ENCODE measurements around the gene CEP128. TPM values are rescaled to one million over a fixed set of nuclear protein-coding genes. Genes with fewer than 3 reads are reported as not detected.

The CEP128 gene
- total RNA-seq, 4 donors from 2014 or later = 7.4 to 30.4 (median 11.7) TPM

DNA sequence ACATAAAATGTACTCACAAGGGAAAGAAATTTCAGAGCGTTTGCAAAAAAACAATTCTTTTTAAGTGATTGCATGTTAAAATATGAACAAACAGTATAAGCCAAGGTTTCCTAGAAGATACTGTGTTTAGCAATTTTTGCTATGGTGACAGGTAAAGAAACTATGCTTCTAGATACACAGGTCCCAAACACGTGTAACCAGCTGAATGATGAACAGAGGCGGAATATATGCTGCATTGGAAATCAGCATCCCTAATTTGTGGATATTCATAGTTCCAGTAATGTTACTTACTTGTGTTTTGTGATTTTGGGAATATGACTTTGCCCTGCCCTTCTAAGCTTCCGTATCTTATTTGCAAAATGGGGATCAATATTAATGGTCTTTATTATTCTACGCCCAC is 403.9 kb downstream of the CEP128 start:
- Histone ChIP-seq H3K36me3 (no peaks in the 10 kb centered on the region), H3K4me3 (no peak overlapping the region), H3K27me3 (no peaks in the 10 kb centered on the region), H3K4me1 (no peaks in the 10 kb centered on the region), H3K27ac (no peak overlapping the region), H3K9me3 (no peaks in the 10 kb centered on the region)
- TF ChIP-seq POLR2A (IDR thresholded peaks at IDR 0.05) = no peak
- TF ChIP-seq, protein P1, sequence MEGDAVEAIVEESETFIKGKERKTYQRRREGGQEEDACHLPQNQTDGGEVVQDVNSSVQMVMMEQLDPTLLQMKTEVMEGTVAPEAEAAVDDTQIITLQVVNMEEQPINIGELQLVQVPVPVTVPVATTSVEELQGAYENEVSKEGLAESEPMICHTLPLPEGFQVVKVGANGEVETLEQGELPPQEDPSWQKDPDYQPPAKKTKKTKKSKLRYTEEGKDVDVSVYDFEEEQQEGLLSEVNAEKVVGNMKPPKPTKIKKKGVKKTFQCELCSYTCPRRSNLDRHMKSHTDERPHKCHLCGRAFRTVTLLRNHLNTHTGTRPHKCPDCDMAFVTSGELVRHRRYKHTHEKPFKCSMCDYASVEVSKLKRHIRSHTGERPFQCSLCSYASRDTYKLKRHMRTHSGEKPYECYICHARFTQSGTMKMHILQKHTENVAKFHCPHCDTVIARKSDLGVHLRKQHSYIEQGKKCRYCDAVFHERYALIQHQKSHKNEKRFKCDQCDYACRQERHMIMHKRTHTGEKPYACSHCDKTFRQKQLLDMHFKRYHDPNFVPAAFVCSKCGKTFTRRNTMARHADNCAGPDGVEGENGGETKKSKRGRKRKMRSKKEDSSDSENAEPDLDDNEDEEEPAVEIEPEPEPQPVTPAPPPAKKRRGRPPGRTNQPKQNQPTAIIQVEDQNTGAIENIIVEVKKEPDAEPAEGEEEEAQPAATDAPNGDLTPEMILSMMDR (IDR thresholded peaks at IDR 0.05) = no peak
- TF ChIP-seq EP300 (IDR thresholded peaks at IDR 0.05) = no peak
- no peak for TF ChIP-seq POLR2AphosphoS5 (IDR thresholded peaks at IDR 0.05)
- no peak for DNase-seq (ENCODE audit: low spot score in 2 of 2)
- 90% methylated on average over 5 of the region's 5 CpGs for WGBS

DNA sequence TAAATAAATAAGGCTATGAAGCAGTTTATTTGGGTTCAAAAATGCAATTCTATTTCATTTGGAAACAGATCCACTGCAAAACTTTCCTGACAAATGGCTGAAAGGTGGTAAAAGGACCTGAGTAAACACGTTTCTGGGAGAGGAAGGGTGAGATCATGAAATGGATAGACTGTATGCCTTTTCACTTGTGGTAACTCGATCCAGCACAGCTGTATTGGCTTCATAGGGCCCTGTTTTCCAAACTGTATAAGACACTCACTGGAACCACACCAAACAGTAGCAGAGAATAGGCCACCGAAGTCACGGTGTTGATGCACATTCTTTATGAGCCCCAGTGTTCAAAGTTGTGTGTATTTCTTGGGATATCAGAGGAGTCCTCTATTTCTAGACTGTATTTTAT is 405.1 kb downstream of the CEP128 start:
- no peak for DNase-seq (ENCODE audit: low spot score in 2 of 2)
- Histone ChIP-seq H3K9me3 (no peaks in the 10 kb centered on the region), H3K4me3 (no peak overlapping the region), H3K27me3 (no peaks in the 10 kb centered on the region), H3K4me1 (no peaks in the 10 kb centered on the region), H3K27ac (no peak overlapping the region), H3K36me3 (no peaks in the 10 kb centered on the region)
- WGBS = 44% methylated on average over 4 of the region's 4 CpGs
- TF ChIP-seq POLR2A (IDR thresholded peaks at IDR 0.05) (no peak), POLR2AphosphoS5 (IDR thresholded peaks at IDR 0.05) (no peak), EP300 (IDR thresholded peaks at IDR 0.05) (no peak)
- TF ChIP-seq, protein P1 (IDR thresholded peaks at IDR 0.05) = no peak

DNA sequence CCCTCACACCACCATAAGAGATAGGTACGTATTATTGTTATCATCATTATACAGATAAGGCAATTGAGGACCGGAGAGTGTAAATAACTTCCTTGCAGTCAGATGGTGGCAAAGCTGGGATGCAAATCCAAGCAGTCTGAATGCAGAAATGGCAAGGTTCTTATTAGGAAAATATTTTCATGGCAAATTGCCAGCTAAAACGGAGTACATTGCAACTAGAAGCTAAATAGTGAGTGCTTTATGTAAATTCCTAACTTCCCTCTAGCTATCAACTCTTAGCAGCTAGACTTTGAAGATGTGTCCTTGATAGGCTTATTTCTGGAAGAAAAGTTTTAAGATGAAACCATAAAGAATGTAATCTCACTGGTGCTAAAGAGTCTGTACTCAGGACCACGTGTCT is 406.4 kb downstream of the CEP128 start:
- Histone ChIP-seq H3K9me3 (no peaks in the 10 kb centered on the region), H3K27ac (no peak overlapping the region), H3K4me1 (no peaks in the 10 kb centered on the region), H3K4me3 (no peak overlapping the region), H3K36me3 (no peaks in the 10 kb centered on the region), H3K27me3 (no peaks in the 10 kb centered on the region)
- WGBS = 48% methylated on average over 4 of the region's 4 CpGs
- DNase-seq (ENCODE audit: low spot score in 2 of 2) = no peak
- no peak for TF ChIP-seq POLR2A (IDR thresholded peaks at IDR 0.05)
- TF ChIP-seq EP300 (IDR thresholded peaks at IDR 0.05) = no peak

DNA sequence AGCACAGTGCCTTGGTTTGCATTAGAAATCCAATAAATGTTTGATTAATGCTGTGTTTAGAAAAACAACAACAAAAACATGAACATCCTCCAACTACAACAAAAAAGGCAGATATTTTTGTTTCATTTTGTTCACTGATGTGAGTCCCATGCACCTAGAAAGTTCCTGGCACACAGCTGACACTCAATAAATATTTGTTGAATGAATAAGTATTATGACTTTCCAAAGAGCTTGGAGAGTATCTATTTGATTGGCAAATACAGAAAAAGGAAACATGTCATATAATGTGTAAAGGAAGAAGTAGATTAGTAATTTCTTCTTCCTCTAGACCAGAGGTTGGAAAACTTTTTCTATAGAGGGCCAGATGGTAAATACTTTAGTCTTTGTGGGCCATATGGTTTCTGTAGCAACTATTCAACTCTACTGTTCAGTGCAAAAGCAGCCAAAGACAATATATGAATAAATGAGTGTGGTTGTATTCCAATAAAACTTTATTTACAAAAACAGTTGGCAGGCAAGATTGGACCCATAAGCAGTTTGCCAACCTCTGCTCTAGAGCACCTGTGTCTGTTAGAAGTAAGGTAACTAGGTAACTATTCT is 417.9 kb downstream of the CEP128 start:
- H3K4me3 ChIP-seq = no peak overlapping the region
- no peak overlapping the region for H3K27ac ChIP-seq
- no peaks in the 10 kb centered on the region for H3K4me1 ChIP-seq
- H3K27me3 ChIP-seq = no peaks in the 10 kb centered on the region
- no peaks in the 10 kb centered on the region for H3K36me3 ChIP-seq
- no peak for DNase-seq (ENCODE audit: low spot score in 2 of 2)
- H3K9me3 ChIP-seq = no peaks in the 10 kb centered on the region
- TF ChIP-seq, protein P1 (IDR thresholded peaks at IDR 0.05) = no peak
- TF ChIP-seq POLR2A (IDR thresholded peaks at IDR 0.05) = no peak
- TF ChIP-seq EP300 (IDR thresholded peaks at IDR 0.05) = no peak
- TF ChIP-seq POLR2AphosphoS5 (IDR thresholded peaks at IDR 0.05) = no peak

DNA sequence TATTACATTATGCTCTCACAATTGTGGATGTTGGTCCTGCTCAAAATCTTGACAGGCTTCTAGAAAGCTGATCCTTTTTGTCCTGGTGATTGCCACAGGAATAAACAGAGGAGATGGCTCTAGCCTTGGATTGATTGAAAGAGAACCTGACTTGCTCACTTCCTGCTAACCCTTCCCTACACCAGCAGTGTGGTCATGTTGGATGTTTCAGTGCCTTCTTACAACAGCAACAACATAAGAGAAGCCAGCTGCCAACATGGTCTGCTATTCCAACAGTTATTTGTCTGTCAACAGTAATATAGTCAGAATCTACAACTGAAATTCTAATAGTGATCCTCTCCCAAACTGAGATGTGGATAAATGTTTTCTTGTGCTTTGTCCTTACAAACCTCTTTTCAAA is 418.6 kb downstream of the CEP128 start:
- Histone ChIP-seq H3K4me3 (no peak overlapping the region), H3K36me3 (no peaks in the 10 kb centered on the region), H3K9me3 (no peaks in the 10 kb centered on the region), H3K4me1 (no peaks in the 10 kb centered on the region), H3K27ac (peak overlapping the region; percentile 20), H3K27me3 (no peaks in the 10 kb centered on the region)
- TF ChIP-seq, protein P1 (IDR thresholded peaks at IDR 0.05) = no peak
- TF ChIP-seq EP300 (IDR thresholded peaks at IDR 0.05) (no peak), POLR2AphosphoS5 (IDR thresholded peaks at IDR 0.05) (no peak)
- no peak for DNase-seq (ENCODE audit: low spot score in 2 of 2)

DNA sequence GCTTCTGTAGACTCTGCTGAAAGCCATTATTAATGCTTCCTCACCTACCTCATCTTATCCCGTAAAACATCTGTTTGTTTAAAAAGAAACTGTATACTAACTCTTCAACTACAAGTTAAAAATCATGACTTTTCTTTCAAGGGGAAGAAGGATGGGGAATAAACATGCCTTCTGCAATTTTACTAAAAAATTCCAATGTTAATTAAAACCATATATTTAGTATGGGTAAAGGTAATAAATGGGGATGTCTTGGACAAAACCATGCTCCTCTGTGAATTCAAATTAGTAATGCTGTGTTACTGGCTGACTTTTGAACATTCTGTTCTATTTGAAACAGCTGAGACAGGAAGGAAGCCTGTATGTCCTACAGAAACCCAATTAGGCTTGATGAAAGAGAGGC is 419.1 kb downstream of the CEP128 start:
- Histone ChIP-seq H3K36me3 (no peaks in the 10 kb centered on the region), H3K27me3 (no peaks in the 10 kb centered on the region), H3K27ac (no peak overlapping the region), H3K4me3 (no peak overlapping the region), H3K4me1 (no peaks in the 10 kb centered on the region), H3K9me3 (no peaks in the 10 kb centered on the region)
- 92% methylated on average over 1 of the region's 1 CpG for WGBS
- DNase-seq (ENCODE audit: low spot score in 2 of 2) = no peak
- no peak for TF ChIP-seq EP300 (IDR thresholded peaks at IDR 0.05)
- no peak for TF ChIP-seq POLR2AphosphoS5 (IDR thresholded peaks at IDR 0.05)
- TF ChIP-seq, protein P1 (IDR thresholded peaks at IDR 0.05) = no peak
- TF ChIP-seq POLR2A (IDR thresholded peaks at IDR 0.05) = no peak

Data from suprapubic skin (tissue), 4 donors.